Measurements from ENCODE around the gene KIF7. TPM values are rescaled to one million over a fixed set of nuclear protein-coding genes. Genes with fewer than 3 reads are reported as not detected.
"Not testable (repeated sequence)": the region's sequence is repeated elsewhere in the genome, so short reads cannot be mapped to it uniquely, and the experiment has no call there.

Gene KIF7
- total RNA-seq (2014; rRNA removed; shearing (Covaris generic)), result 1.9 and 2.6 TPM in 2 replicates
- 2.0 and 4.5 TPM in 2 replicates for polyA plus RNA-seq (2014; cell fraction: nucleus; rRNA removed)

- DNase-seq (ENCODE audit: extremely low read depth, low read depth), result no peak
These were observed at the start of gene KIF7 for GRCh38 chr15:89654847-89655805. TSS of gene KIF7 (minus strand) at chr15:89655467. CDS start at chr15:89652930, 2,537 bp downstream.

- no peak for DNase-seq (ENCODE audit: extremely low read depth, low read depth)
These were observed 49.1 kb upstream of the KIF7 start for GRCh38 chr15:89704411-89704810.

GRCh38 chr15:89695198-89695597 is 39.9 kb upstream of the KIF7 start:
- no peak for DNase-seq (ENCODE audit: extremely low read depth, low read depth)

GRCh38 chr15:89693696-89694095 is 38.4 kb upstream of the KIF7 start:
- no peak for DNase-seq (ENCODE audit: extremely low read depth, low read depth)

- no peak for DNase-seq (ENCODE audit: extremely low read depth, low read depth)
These were observed 37.8 kb upstream of the KIF7 start for GRCh38 chr15:89693091-89693490.

- DNase-seq (ENCODE audit: extremely low read depth, low read depth), result peak; percentile 71
These were observed 35.3 kb upstream of the KIF7 start, which contains the start of the genes PEX11A and WDR93 for GRCh38 chr15:89690276-89691218. TSS of gene PEX11A (minus strand) at chr15:89690754. CDS start at chr15:89690632, 122 bp downstream. TSS of gene WDR93 (plus strand) at chr15:89690811. CDS start at chr15:89701747, 10,936 bp downstream.

GRCh38 chr15:89689930-89690275 is 34.6 kb upstream of the KIF7 start:
- not testable (repeated sequence) for DNase-seq (ENCODE audit: extremely low read depth, low read depth)

GRCh38 chr15:89686522-89686921 is 31.3 kb upstream of the KIF7 start:
- no peak for DNase-seq (ENCODE audit: extremely low read depth, low read depth)

- no peak for DNase-seq (ENCODE audit: extremely low read depth, low read depth)
These were observed 30.7 kb upstream of the KIF7 start for GRCh38 chr15:89685995-89686394.

- no peak for DNase-seq (ENCODE audit: extremely low read depth, low read depth)
These were observed 25.9 kb upstream of the KIF7 start for GRCh38 chr15:89681146-89681545.

- peak; percentile 63 for DNase-seq (ENCODE audit: extremely low read depth, low read depth)
These were observed 25.1 kb upstream of the KIF7 start for GRCh38 chr15:89680282-89680873.

- no peak for DNase-seq (ENCODE audit: extremely low read depth, low read depth)
These were observed 23.9 kb upstream of the KIF7 start, which contains the start of gene PLIN1 for GRCh38 chr15:89679212-89679611. TSS of gene PLIN1 (minus strand) at chr15:89679367. CDS start at chr15:89677489, 1,878 bp downstream.

GRCh38 chr15:89677381-89677780 is 22.1 kb upstream of the KIF7 start:
- no peak for DNase-seq (ENCODE audit: extremely low read depth, low read depth)

- DNase-seq (ENCODE audit: extremely low read depth, low read depth), result no peak
These were observed 20.3 kb upstream of the KIF7 start for GRCh38 chr15:89675606-89676005.

- DNase-seq (ENCODE audit: extremely low read depth, low read depth), result no peak
These were observed 19.3 kb upstream of the KIF7 start for GRCh38 chr15:89674526-89674925.

GRCh38 chr15:89673165-89673512 is 17.9 kb upstream of the KIF7 start:
- DNase-seq (ENCODE audit: extremely low read depth, low read depth), result no peak

GRCh38 chr15:89672221-89673164 is 17.2 kb upstream of the KIF7 start:
- DNase-seq (ENCODE audit: extremely low read depth, low read depth), result no peak

GRCh38 chr15:89671687-89672086 is 16.4 kb upstream of the KIF7 start:
- no peak for DNase-seq (ENCODE audit: extremely low read depth, low read depth)

- DNase-seq (ENCODE audit: extremely low read depth, low read depth), result no peak
These were observed 15.8 kb upstream of the KIF7 start for GRCh38 chr15:89670971-89671560.
